Keratinocyte (primary cell): Measurements from ENCODE around the gene LANCL3. TPM values are rescaled to one million over a fixed set of nuclear protein-coding genes. Genes with fewer than 3 reads are reported as not detected.
"Not testable (repeated sequence)": the region's sequence is repeated elsewhere in the genome, so short reads cannot be mapped to it uniquely, and the experiment has no call there.

Experiments used
- DNase-seq: peaks from one replicate; pipeline ENCODE4 v3.0.0-alpha.2; 2011; ENCODE audit warnings: low read depth, missing footprints, low spot score
- FAIRE-seq: peaks from 2 replicates; lab custom pipeline; 2011; peaks lifted over from hg19 to GRCh38; lab: Jason Lieb, UNC
- H2AFZ ChIP-seq: 2 replicates; pipeline ENCODE4 v1.6.0; 2012; ENCODE audit warnings: low read length, control low read depth, inconsistent platforms; ENCODE audit not compliant: control insufficient read depth
- H3K27ac ChIP-seq: 2 replicates; pipeline ENCODE4 v1.5.1; 2011; ENCODE audit warnings: low read length; ENCODE audit not compliant: control insufficient read depth, insufficient read depth
- H3K27me3 ChIP-seq: 3 replicates; pipeline ENCODE4 v1.6.0; 2011; ENCODE audit warnings: low read length; ENCODE audit not compliant: control insufficient read depth, insufficient read depth; ENCODE audit errors: extremely low read depth
- H3K36me3 ChIP-seq, 2 experiments: 2 replicates in 1 of 2; 3 replicates in 1 of 2; pipeline ENCODE4 v1.5.1; 2011; ENCODE audit warnings: low read length in 2 of 2, mild to moderate bottlenecking in 1 of 2; ENCODE audit not compliant: control insufficient read depth in 2 of 2, insufficient read depth in 2 of 2; ENCODE audit errors: extremely low read depth in 1 of 2
- H3K4me1 ChIP-seq: 3 replicates; pipeline ENCODE4 v1.5.1; 2011; ENCODE audit warnings: low read length; ENCODE audit not compliant: control insufficient read depth, insufficient read depth; ENCODE audit errors: extremely low read depth
- H3K4me2 ChIP-seq: 3 replicates; pipeline ENCODE4 v1.6.0; 2011; ENCODE audit warnings: low read depth, low read length; ENCODE audit not compliant: control insufficient read depth, insufficient read depth; ENCODE audit errors: extremely low read depth
- H3K4me3 ChIP-seq, 3 experiments: fragments of 200-600 bp in 1 of 3; sonication (generic) in 1 of 3; 2 replicates in 2 of 3; 3 replicates in 1 of 3; pipeline ENCODE4 v1.5.1; 2011 to 2016; ENCODE audit warnings: low read length in 3 of 3, mild to moderate bottlenecking in 3 of 3, control low read depth in 2 of 3, inconsistent platforms in 1 of 3, low read depth in 1 of 3, mixed read lengths in 1 of 3, mixed run types in 1 of 3, moderate library complexity in 1 of 3; ENCODE audit not compliant: control insufficient read depth in 2 of 3, insufficient read depth in 2 of 3; ENCODE audit errors: extremely low read depth in 1 of 3
- H3K79me2 ChIP-seq: 2 replicates; pipeline ENCODE4 v1.6.0; 2012; ENCODE audit warnings: low read length; ENCODE audit not compliant: control insufficient read depth, insufficient read depth
- H3K9ac ChIP-seq: 3 replicates; pipeline ENCODE4 v1.6.0; 2011; ENCODE audit warnings: low read length; ENCODE audit not compliant: control insufficient read depth, insufficient read depth; ENCODE audit errors: extremely low read depth
- H3K9me1 ChIP-seq: 3 replicates; pipeline ENCODE4 v1.6.0; 2011; ENCODE audit warnings: low read length; ENCODE audit not compliant: control insufficient read depth, insufficient read depth; ENCODE audit errors: extremely low read depth
- H3K9me3 ChIP-seq: 2 replicates; pipeline ENCODE4 v1.5.1; 2012; ENCODE audit warnings: low read depth, low read length; ENCODE audit not compliant: control insufficient read depth
- H4K20me1 ChIP-seq: 3 replicates; pipeline ENCODE4 v1.6.0; 2011; ENCODE audit warnings: low read length; ENCODE audit not compliant: control insufficient read depth, insufficient read depth; ENCODE audit errors: extremely low read depth
- CTCF ChIP-seq, 3 experiments: IDR thresholded peaks in 1 of 3; conservative IDR thresholded peaks in 1 of 3; optimal IDR thresholded peaks in 1 of 3; 2 replicates in 2 of 3; 3 replicates in 1 of 3; pipeline versions ENCODE3 to v1.5.1; 2011; ENCODE audit warnings: low read length in 3 of 3, mild to moderate bottlenecking in 3 of 3, moderate library complexity in 2 of 3, control low read depth in 1 of 3, inconsistent platforms in 1 of 3; ENCODE audit not compliant: insufficient read depth in 2 of 3; ENCODE audit errors: extremely low read depth in 1 of 3
- EZH2 ChIP-seq: IDR thresholded peaks from one replicate; pipeline ENCODE4 v1.6.1; 2012; ENCODE audit warnings: inconsistent platforms, mild to moderate bottlenecking, low read length, moderate library complexity
- dilution Hi-C: fragments of 300-500 bp; cut with MboI; formaldehyde crosslinking; loops from one replicate; pipeline ENCODE4 v1.7.0; 2020; ENCODE audit warnings: low sequenced_read_pairs; ENCODE audit not compliant: extremely low pct_ligation_motif_present
- polyA plus RNA-seq, 5 experiments: library from polyadenylated mRNA; depleted of rRNA in 3 of 5; stranded (reverse) in 3 of 5; stranded (forward) in 1 of 5; unstranded in 1 of 5; fragments of >200 nt; gene quantifications; 1 replicate in 1 of 5; 2 replicates in 3 of 5; 3 replicates in 1 of 5; pipeline versions ENCODE4 v1.2.1 to v1.2.3, GENCODE V29; 2011 to 2012; ENCODE audit warnings: missing spikeins in 2 of 5, low read depth in 1 of 5, low replicate concordance in 1 of 5

Gene LANCL3
- polyA plus RNA-seq, 1 donor (not counting 4 experiments of a cell fraction or from before 2014, with no cell fraction given), result 0.97 TPM

DNA sequence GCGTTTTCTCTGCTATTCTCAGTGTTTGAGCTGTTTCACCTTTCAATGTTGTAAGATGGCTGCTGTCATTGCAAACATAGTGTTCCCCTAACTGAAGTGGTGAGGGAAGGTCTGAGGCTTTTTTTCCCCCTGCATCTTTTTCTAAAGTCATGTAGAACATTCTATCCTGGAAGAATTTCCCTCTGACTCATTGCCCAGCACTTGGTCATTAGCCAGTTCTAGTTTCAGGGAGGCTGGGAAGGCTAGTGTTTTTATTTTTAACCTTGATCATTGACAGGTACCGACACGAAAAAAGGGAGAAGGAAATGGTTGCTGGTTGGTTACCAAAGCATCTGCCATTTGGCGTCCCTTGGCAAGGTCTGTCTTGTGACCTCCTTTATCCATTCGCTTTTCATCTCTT, 6.6 kb downstream of the LANCL3 start:
- no peak overlapping the region for H3K4me3 ChIP-seq
- dilution Hi-C loops, result no loop called here
- H4K20me1 ChIP-seq, result no peaks in the 10 kb centered on the region
- no peaks in the 10 kb centered on the region for H3K27me3 ChIP-seq
- H3K27ac ChIP-seq, result peak overlapping the region; percentile 40
- H2AFZ ChIP-seq, result peak overlapping the region; percentile 47
- TF ChIP-seq CTCF (optimal IDR thresholded peaks at IDR 0.05 in 1 of 3, IDR thresholded peaks at IDR 0.05 in 1 of 3, conservative IDR thresholded peaks at IDR 0.05 in 1 of 3; ENCODE audit: extremely low read depth in 1 of 3, insufficient read depth in 2 of 3, low read length in 3 of 3) (no peak), EZH2 (no peak)
- no peaks in the 10 kb centered on the region for H3K9me3 ChIP-seq
- no peaks in the 10 kb centered on the region for H3K79me2 ChIP-seq
- no peak for DNase-seq
- no peaks in the 10 kb centered on the region for H3K9me1 ChIP-seq
- no peaks in the 10 kb centered on the region for H3K36me3 ChIP-seq
- peak overlapping the region; percentile 48 for H3K4me2 ChIP-seq
- no peak overlapping the region for H3K9ac ChIP-seq
- FAIRE-seq, result peak; percentile 17
- peaks cover 15% of the 10 kb centered on the region for H3K4me1 ChIP-seq

- Histone ChIP-seq H2AFZ (no peak overlapping the region), H3K27me3 (no peaks in the 10 kb centered on the region), H3K4me1 (peaks cover 9% of the 10 kb centered on the region), H4K20me1 (no peaks in the 10 kb centered on the region), H3K27ac (no peak overlapping the region), H3K79me2 (no peaks in the 10 kb centered on the region), H3K4me3 (no peak overlapping the region), H3K9ac (no peak overlapping the region), H3K9me3 (no peaks in the 10 kb centered on the region), H3K9me1 (no peaks in the 10 kb centered on the region), H3K36me3 (no peaks in the 10 kb centered on the region), H3K4me2 (no peak overlapping the region)
- no peak for TF ChIP-seq CTCF (optimal IDR thresholded peaks at IDR 0.05 in 1 of 3, IDR thresholded peaks at IDR 0.05 in 1 of 3, conservative IDR thresholded peaks at IDR 0.05 in 1 of 3; ENCODE audit: extremely low read depth in 1 of 3, insufficient read depth in 2 of 3, low read length in 3 of 3)
- TF ChIP-seq EZH2, result no peak
- no peak for DNase-seq
- dilution Hi-C loops, result no loop called here
- no peak for FAIRE-seq
These were observed 8.6 kb downstream of the LANCL3 start for GRCh38 chrX:37580080-37580479.

GRCh38 chrX:37587337-37587736, 15.9 kb downstream of the LANCL3 start:
- DNase-seq, H2AFZ ChIP-seq, H3K79me2 ChIP-seq, H4K20me1 ChIP-seq, H3K9me1 ChIP-seq, H3K27ac ChIP-seq, FAIRE-seq, dilution Hi-C loops, H3K9ac ChIP-seq, H3K4me1 ChIP-seq, H3K36me3 ChIP-seq, H3K27me3 ChIP-seq, H3K4me2 ChIP-seq, H3K4me3 ChIP-seq, H3K9me3 ChIP-seq: not testable (repeated sequence)
